Esophagus muscularis mucosa (tissue), 4 donors: ENCODE measurements around the gene TM4SF5. TPM values are rescaled to one million over a fixed set of nuclear protein-coding genes. Genes with fewer than 3 reads are reported as not detected.

ENCODE experiments used
- DNase-seq: peaks from one replicate; pipeline ENCODE4 v3.0.0-alpha.2; 2017; ENCODE audit errors: extremely low spot score
- H3K27ac ChIP-seq, 4 donors: fragments of 200-600 bp; sonication (generic); replicated peaks in 1 of 4; 1 replicate in 3 of 4; 2 replicates in 1 of 4; pipeline ENCODE4 v1.5.1; 2016 to 2019; ENCODE audit warnings: mild to moderate bottlenecking in 1 of 4
- H3K27me3 ChIP-seq, 4 donors: fragments of 200-600 bp; sonication (generic); one replicate each; pipeline versions ENCODE4 v1.5.1 to v1.6.0; 2016 to 2019
- H3K36me3 ChIP-seq, 4 donors: fragments of 200-600 bp; sonication (generic); one replicate each; pipeline ENCODE4 v1.5.1; 2016 to 2019
- H3K4me1 ChIP-seq, 4 donors: fragments of 200-600 bp; sonication (generic); one replicate each; pipeline ENCODE4 v1.5.1; 2016 to 2019
- H3K4me3 ChIP-seq, 4 donors: fragments of 200-600 bp; sonication (generic); 1 replicate in 2 of 4; 2 replicates in 2 of 4; pipeline ENCODE4 v1.5.1; 2016 to 2019; ENCODE audit warnings: mild to moderate bottlenecking in 4 of 4, moderate library complexity in 1 of 4
- H3K9me3 ChIP-seq, 4 donors: fragments of 200-600 bp; sonication (generic); 1 replicate in 3 of 4; 2 replicates in 1 of 4; pipeline ENCODE4 v1.5.1; 2016 to 2019
- CTCF ChIP-seq, 3 experiments: fragments of 200-600 bp in 2 of 3; fragments of 450-650 bp in 1 of 3; sonication (generic) in 2 of 3; IDR thresholded peaks; one replicate each; pipeline ENCODE4 v1.5.1; 2017 to 2019; ENCODE audit warnings: antibody characterized with exemption in 3 of 3, mild to moderate bottlenecking in 2 of 3, moderate library complexity in 1 of 3
- EP300 ChIP-seq: sonication (generic); formaldehyde crosslinking; IDR thresholded peaks from one replicate; pipeline ENCODE4 v1.6.1; 2017; ENCODE audit warnings: antibody characterized with exemption
- POLR2A ChIP-seq: fragments of 450-650 bp; IDR thresholded peaks from one replicate; pipeline ENCODE4 v1.6.1; 2017; ENCODE audit warnings: antibody characterized with exemption, moderate library complexity, mild to moderate bottlenecking, low read depth
- POLR2AphosphoS5 ChIP-seq, 2 donors: sonication (generic); formaldehyde crosslinking; IDR thresholded peaks; one replicate each; pipeline ENCODE4 v1.6.1; 2017; ENCODE audit warnings: antibody characterized with exemption in 2 of 2
- WGBS: methylation state at CpG from one replicate; pipeline ENCODE4 v1.1.5; 2018; 5-methylcytosine and 5-hydroxymethylcytosine counted together
- intact Hi-C: fragments of 100-400 bp; cut with DNase I; formaldehyde crosslinking; loops from one replicate; pipeline ENCODE4 v1.15.1; 2023
- total RNA-seq, 4 donors: library from RNA; depleted of rRNA; stranded (reverse); fragments of >200 nt; gene quantifications; one replicate each; pipeline versions ENCODE4 v1.1.0 to v1.2.1, GENCODE V29; 2016

Gene TM4SF5
- total RNA-seq, 4 donors from 2014 or later: not detected

- Histone ChIP-seq H3K27me3 (peaks cover 0 to 69% (median 3%) of the 10 kb centered on the region in 4 donors), H3K4me1 (no peaks in the 10 kb centered on the region), H3K36me3 (no peaks in the 10 kb centered on the region), H3K9me3 (no peaks in the 10 kb centered on the region), H3K4me3 (no peak overlapping the region), H3K27ac (no peak overlapping the region)
- WGBS: 81% methylated on average over 1 of the region's 1 CpG
- DNase-seq: no peak
- TF ChIP-seq CTCF (IDR thresholded peaks at IDR 0.05) (no peak), POLR2AphosphoS5 (IDR thresholded peaks at IDR 0.05) (no peak), POLR2A (no peak), EP300 (no peak)
- intact Hi-C loops: no loop called here
Observed at GRCh38 chr17:4753392-4753791, 18.3 kb upstream of the TM4SF5 start.

- Histone ChIP-seq H3K4me3 (no peak overlapping the region), H3K36me3 (no peaks in the 10 kb centered on the region), H3K27me3 (peaks cover 0 to 28% (median 3%) of the 10 kb centered on the region in 4 donors), H3K27ac (no peak overlapping the region), H3K4me1 (no peaks in the 10 kb centered on the region), H3K9me3 (no peaks in the 10 kb centered on the region)
- no peak for DNase-seq
- intact Hi-C loops: no loop called here
- 75% methylated on average over 10 of the region's 10 CpGs for WGBS
- TF ChIP-seq POLR2A: no peak
- no peak for TF ChIP-seq EP300
- TF ChIP-seq CTCF (IDR thresholded peaks at IDR 0.05): no peak
- no peak for TF ChIP-seq POLR2AphosphoS5 (IDR thresholded peaks at IDR 0.05)
Observed at GRCh38 chr17:4759776-4760236, 11.9 kb upstream of the TM4SF5 start.

GRCh38 chr17:4764595-4764994, 7.1 kb upstream of the TM4SF5 start:
- intact Hi-C loops: no loop called here
- H3K4me1 ChIP-seq: no peaks in the 10 kb centered on the region
- no peaks in the 10 kb centered on the region for H3K9me3 ChIP-seq
- H3K4me3 ChIP-seq: no peak overlapping the region
- TF ChIP-seq CTCF (IDR thresholded peaks at IDR 0.05) (no peak), POLR2AphosphoS5 (IDR thresholded peaks at IDR 0.05) (peak in 1 of 2 donors; percentile 17)
- no peak for DNase-seq
- H3K27ac ChIP-seq: no peak overlapping the region
- H3K36me3 ChIP-seq: no peaks in the 10 kb centered on the region
- peaks cover 0 to 16% (median 0%) of the 10 kb centered on the region in 4 donors for H3K27me3 ChIP-seq
- 43% methylated on average over 3 of the region's 3 CpGs for WGBS

GRCh38 chr17:4766201-4766600, 5.5 kb upstream of the TM4SF5 start:
- H3K9me3 ChIP-seq: no peaks in the 10 kb centered on the region
- no peak for DNase-seq
- WGBS: 67% methylated on average over 3 of the region's 3 CpGs
- TF ChIP-seq POLR2A: no peak
- no peak for TF ChIP-seq CTCF (IDR thresholded peaks at IDR 0.05)
- TF ChIP-seq EP300: no peak
- no peak for TF ChIP-seq POLR2AphosphoS5 (IDR thresholded peaks at IDR 0.05)
- no peaks in the 10 kb centered on the region for H3K36me3 ChIP-seq
- no peaks in the 10 kb centered on the region for H3K4me1 ChIP-seq
- H3K27ac ChIP-seq: peak overlapping the region; percentile 2 to 51 (median 32)
- no peak overlapping the region for H3K4me3 ChIP-seq
- H3K27me3 ChIP-seq: peaks cover 0 to 6% (median 0%) of the 10 kb centered on the region in 4 donors
- intact Hi-C loops: no loop called here

GRCh38 chr17:4766723-4767122, 5.0 kb upstream of the TM4SF5 start:
- Histone ChIP-seq H3K4me3 (no peak overlapping the region), H3K27ac (peak overlapping the region in 1 of 4 donors; percentile 39), H3K27me3 (peaks cover 0 to 11% (median 0%) of the 10 kb centered on the region in 4 donors), H3K36me3 (no peaks in the 10 kb centered on the region), H3K9me3 (no peaks in the 10 kb centered on the region), H3K4me1 (no peaks in the 10 kb centered on the region)
- intact Hi-C loops: no loop called here
- DNase-seq: no peak
- WGBS: 61% methylated on average over 8 of the region's 9 CpGs
- no peak for TF ChIP-seq EP300
- TF ChIP-seq POLR2A: no peak
- no peak for TF ChIP-seq POLR2AphosphoS5 (IDR thresholded peaks at IDR 0.05)
- no peak for TF ChIP-seq CTCF (IDR thresholded peaks at IDR 0.05)
